Natural killer cell treated with Interleukin-12 subunit alpha and Interleukin-12 subunit beta and Interleukin-15 and Interleukin-18, amount 100 ng/mL, for 72 hours (primary cell): ENCODE measurements around the gene KLK2. TPM values are rescaled to one million over a fixed set of nuclear protein-coding genes. Genes with fewer than 3 reads are reported as not detected.
"Not testable (repeated sequence)": the region's sequence is repeated elsewhere in the genome, so short reads cannot be mapped to it uniquely, and the experiment has no call there.

Experiments
- ATAC-seq, 2 donors: fragments of 150-1000 bp; cut with Tn5 transposase in 1 of 2; sonication (Bioruptor Pico), chemical (Tn5 transposase) in 1 of 2; 2 replicates each; pipeline ENCODE4 v1.10.0; 2021
- DNase-seq: peaks from one replicate; pipeline ENCODE4 v3.0.0; 2022; ENCODE audit warnings: low spot score
- H3K27ac Mint-ChIP-seq, 2 donors: 1 replicate in 1 of 2; 2 replicates in 1 of 2; pipeline ENCODE4 v1.8.0; 2022; ENCODE audit warnings: mixed read lengths in 2 of 2, mild to moderate bottlenecking in 1 of 2, moderate library complexity in 1 of 2
- H3K27me3 Mint-ChIP-seq, 2 donors: 1 replicate in 1 of 2; 2 replicates in 1 of 2; pipeline ENCODE4 v1.8.0; 2022; ENCODE audit warnings: mixed read lengths in 2 of 2
- H3K36me3 Mint-ChIP-seq: one replicate; pipeline ENCODE4 v1.8.0; 2022; ENCODE audit warnings: mixed read lengths
- H3K4me1 Mint-ChIP-seq, 2 donors: 1 replicate in 1 of 2; 2 replicates in 1 of 2; pipeline ENCODE4 v1.8.0; 2022; ENCODE audit warnings: low read depth in 2 of 2, mixed read lengths in 2 of 2, mild to moderate bottlenecking in 1 of 2
- H3K4me3 Mint-ChIP-seq: one replicate; pipeline ENCODE4 v1.8.0; 2022; ENCODE audit warnings: mixed read lengths
- H3K9me3 Mint-ChIP-seq: 2 replicates; pipeline ENCODE4 v1.8.0; 2022; ENCODE audit warnings: mixed read lengths
- total RNA-seq, 2 donors: library from RNA; stranded (reverse); gene quantifications; one replicate each; pipeline ENCODE4 v1.2.3, GENCODE V29; 2022

KLK2 gene
- total RNA-seq, 2 donors from 2014 or later = not detected

DNA sequence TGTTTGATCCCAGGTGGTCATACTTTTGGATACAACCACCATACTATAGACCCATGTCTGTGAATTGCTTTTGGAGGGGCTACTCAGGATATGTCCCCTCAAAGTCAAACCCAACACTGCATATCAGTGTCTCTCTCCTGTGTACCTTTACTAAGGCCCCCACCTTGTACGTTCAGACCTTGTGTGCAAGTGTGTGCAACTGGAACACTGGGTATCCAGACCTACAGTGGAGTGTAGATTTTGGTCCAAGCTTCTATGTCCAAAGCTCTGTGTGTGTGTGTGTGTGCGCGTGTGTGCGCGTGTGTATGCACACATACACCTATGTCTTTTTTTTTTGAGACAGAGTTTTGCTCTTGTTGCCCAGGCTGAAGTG is 18.0 kb downstream of the KLK2 start:
- no peaks in the 10 kb centered on the region for H3K9me3 Mint-ChIP-seq
- no peak for ATAC-seq
- H3K27me3 Mint-ChIP-seq = peaks cover 19 to 25% of the 10 kb centered on the region in 2 donors
- no peak for DNase-seq
- no peak overlapping the region for H3K27ac Mint-ChIP-seq
- no peaks in the 10 kb centered on the region for H3K36me3 Mint-ChIP-seq
- no peak overlapping the region for H3K4me3 Mint-ChIP-seq
- no peaks in the 10 kb centered on the region for H3K4me1 Mint-ChIP-seq

DNA sequence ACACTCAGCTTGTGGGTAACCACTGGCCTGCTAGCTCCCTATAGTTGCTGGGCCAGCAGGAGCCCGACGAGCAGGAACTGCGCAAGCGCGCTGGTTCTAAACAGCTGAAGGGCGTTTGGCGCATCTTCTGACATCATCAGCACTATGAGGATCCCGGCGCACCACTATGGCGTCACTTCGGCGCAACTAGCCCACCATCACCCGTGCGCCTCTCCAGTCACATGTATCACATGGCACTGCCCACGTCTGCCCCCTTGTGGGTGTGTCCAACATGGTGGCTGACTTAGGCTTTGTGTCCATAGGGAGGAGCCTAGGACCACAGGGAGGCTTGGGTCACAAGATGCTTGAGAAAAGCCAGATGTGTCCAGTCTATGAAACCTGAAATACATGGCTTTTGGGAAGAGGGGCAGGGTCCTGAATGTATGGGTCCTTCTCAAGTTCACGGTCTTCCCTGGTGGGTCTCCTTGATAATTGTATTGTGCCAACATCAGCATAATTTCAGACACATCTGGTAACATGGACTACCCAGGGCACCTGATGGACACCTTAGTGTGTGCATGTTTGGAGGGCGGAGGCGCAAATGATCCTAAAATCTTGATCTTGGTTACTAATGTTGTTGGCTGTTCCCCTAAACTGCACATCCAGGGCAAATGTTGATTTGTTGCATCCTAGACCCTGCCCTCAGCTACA is 20.0 kb downstream of the KLK2 start:
- H3K36me3 Mint-ChIP-seq = no peaks in the 10 kb centered on the region
- DNase-seq (no peak), ATAC-seq (no peak)
- no peak overlapping the region for H3K27ac Mint-ChIP-seq
- H3K4me1 Mint-ChIP-seq = peaks cover 0 to 6% of the 10 kb centered on the region in 2 donors
- H3K9me3 Mint-ChIP-seq = no peaks in the 10 kb centered on the region
- H3K4me3 Mint-ChIP-seq = no peak overlapping the region
- H3K27me3 Mint-ChIP-seq = peaks cover 23 to 27% of the 10 kb centered on the region in 2 donors

DNA sequence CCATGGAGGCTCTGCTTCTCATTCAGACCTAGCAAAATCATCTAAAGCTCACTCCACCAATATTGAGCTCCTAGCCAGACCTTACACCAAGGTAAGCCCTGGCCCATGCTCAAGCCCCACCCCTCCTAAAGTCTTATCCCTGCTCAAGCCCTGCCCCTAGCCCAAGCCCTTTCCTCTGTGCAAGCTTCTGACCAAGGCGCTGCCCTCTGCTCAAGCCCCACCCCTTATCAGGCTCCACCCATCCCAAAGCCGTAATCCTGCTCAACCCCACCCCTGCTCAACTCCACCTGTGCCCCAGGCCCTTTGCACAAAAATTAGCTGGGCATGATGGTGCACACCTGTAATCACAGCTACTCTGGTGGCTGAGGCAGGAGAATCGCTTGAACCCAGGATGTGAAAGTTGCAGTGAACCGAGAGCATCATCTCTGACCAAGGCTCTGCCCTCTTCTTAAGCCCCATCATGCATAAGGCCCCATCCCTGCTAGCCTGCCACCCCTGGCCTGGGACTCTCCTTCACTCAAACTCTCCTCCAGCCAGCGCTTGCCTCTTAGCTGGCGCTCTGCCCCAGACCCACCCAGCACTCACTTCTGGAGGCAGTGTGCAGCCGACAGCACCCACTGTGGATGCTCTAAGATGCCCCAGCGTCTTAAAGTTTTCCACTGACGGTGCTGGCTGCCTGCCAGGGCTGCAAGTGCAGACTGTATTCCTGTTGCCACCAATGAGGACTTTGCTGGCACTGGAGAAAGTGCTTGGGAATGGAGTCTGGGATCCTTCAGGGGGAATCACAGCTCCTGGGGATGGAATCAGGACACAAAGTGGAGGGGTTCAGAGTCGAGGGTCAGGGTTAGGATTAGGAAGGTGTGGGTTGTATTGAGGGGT is 21.5 kb downstream of the KLK2 start:
- no peak overlapping the region for H3K27ac Mint-ChIP-seq

DNA sequence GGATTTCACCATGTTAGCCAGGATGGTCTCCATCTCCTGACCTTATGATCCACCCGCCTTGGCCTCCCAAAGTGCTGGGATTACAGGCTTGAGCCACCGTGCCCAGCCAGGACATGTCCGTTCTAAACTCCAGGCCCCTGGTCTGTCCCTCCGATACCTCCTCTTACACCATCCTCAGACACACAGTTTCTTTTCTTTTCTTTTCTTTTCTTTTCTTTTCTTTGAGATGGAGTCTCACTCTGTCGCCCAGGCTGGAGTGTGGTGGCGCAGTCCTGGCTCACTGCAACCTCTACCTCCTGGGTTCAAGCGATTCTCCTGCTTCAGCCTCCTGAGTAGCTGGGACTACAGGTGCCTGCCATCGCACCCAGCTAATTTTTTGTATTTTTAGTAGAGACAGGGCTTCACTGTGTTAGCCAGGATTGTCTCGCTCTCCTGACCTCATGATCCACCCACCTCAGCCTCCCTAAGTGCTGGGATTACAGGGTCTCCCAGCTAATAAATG is 22.9 kb downstream of the KLK2 start:
- not testable (repeated sequence) for H3K27ac Mint-ChIP-seq, H3K36me3 Mint-ChIP-seq

More for the DNA sequence above, 21.5 kb downstream of the KLK2 start:
- DNase-seq = no peak
- Mint-ChIP-seq H3K9me3 (no peaks in the 10 kb centered on the region), H3K4me3 (no peak overlapping the region), H3K36me3 (no peaks in the 10 kb centered on the region), H3K27me3 (peaks cover 17 to 22% of the 10 kb centered on the region in 2 donors), H3K4me1 (peaks cover 0 to 6% of the 10 kb centered on the region in 2 donors)
- no peak for ATAC-seq

DNA sequence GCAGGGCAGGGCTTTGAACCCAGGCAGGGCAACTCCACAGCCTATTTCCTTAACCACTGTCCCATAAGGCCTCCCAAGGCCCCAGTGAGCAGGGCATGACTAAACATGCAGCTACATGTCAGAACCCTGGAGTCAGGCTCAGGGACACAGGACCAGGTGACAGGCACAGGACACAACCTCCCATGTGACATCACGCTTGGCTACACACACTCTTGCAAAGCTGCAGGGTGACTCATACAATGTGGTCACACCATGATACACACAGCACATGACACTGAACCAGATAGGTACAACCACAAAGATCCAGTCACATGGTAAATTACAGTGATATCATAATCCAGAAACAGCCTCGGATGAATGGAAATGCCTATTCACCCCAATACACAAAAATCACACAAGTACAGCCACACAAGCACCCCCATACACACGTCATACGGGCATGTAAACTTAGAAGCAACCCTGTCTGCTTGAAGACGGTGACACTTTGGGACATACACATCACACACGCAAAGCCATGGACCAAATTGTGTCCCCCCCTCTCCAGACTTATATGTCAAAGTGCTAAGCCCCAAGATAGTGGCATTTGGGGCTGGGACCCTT is 23.5 kb downstream of the KLK2 start:
- Mint-ChIP-seq H3K4me3 (no peak overlapping the region), H3K27ac (no peak overlapping the region), H3K36me3 (no peaks in the 10 kb centered on the region), H3K4me1 (peaks cover 0 to 6% of the 10 kb centered on the region in 2 donors), H3K9me3 (no peaks in the 10 kb centered on the region), H3K27me3 (peaks cover 17 to 18% of the 10 kb centered on the region in 2 donors)
- DNase-seq (no peak), ATAC-seq (peak in 1 of 2 donors; percentile 78)

More for the DNA sequence above, 22.9 kb downstream of the KLK2 start:
- not testable (repeated sequence) for ATAC-seq, H3K4me3 Mint-ChIP-seq, H3K4me1 Mint-ChIP-seq, H3K9me3 Mint-ChIP-seq, DNase-seq
- peaks cover 16 to 17% of the 10 kb centered on the region in 2 donors for H3K27me3 Mint-ChIP-seq

GRCh38 chr19:50897191-50897607 is 24.0 kb downstream of the KLK2 start:
- peaks cover 17 to 18% of the 10 kb centered on the region in 2 donors for H3K27me3 Mint-ChIP-seq
- H3K36me3 Mint-ChIP-seq = no peaks in the 10 kb centered on the region
- H3K27ac Mint-ChIP-seq = no peak overlapping the region
- no peak overlapping the region for H3K4me3 Mint-ChIP-seq
- DNase-seq (no peak), ATAC-seq (no peak)
- H3K4me1 Mint-ChIP-seq = peaks cover 0 to 6% of the 10 kb centered on the region in 2 donors
- no peaks in the 10 kb centered on the region for H3K9me3 Mint-ChIP-seq

GRCh38 chr19:50897612-50898011 is 24.4 kb downstream of the KLK2 start:
- Mint-ChIP-seq H3K27me3 (peaks cover 17 to 18% of the 10 kb centered on the region in 2 donors), H3K9me3 (no peaks in the 10 kb centered on the region), H3K27ac (no peak overlapping the region), H3K4me3 (no peak overlapping the region), H3K4me1 (peaks cover 0 to 6% of the 10 kb centered on the region in 2 donors), H3K36me3 (no peaks in the 10 kb centered on the region)
- ATAC-seq = no peak
- no peak for DNase-seq

GRCh38 chr19:50898018-50898417 is 24.8 kb downstream of the KLK2 start:
- no peak overlapping the region for H3K27ac Mint-ChIP-seq
- H3K9me3 Mint-ChIP-seq = no peaks in the 10 kb centered on the region
- no peak overlapping the region for H3K4me3 Mint-ChIP-seq
- peaks cover 0 to 6% of the 10 kb centered on the region in 2 donors for H3K4me1 Mint-ChIP-seq
- no peaks in the 10 kb centered on the region for H3K36me3 Mint-ChIP-seq
- peaks cover 17 to 18% of the 10 kb centered on the region in 2 donors for H3K27me3 Mint-ChIP-seq
- ATAC-seq = no peak
- DNase-seq = no peak

GRCh38 chr19:50899569-50899968 is 26.3 kb downstream of the KLK2 start:
- no peaks in the 10 kb centered on the region for H3K36me3 Mint-ChIP-seq

DNA sequence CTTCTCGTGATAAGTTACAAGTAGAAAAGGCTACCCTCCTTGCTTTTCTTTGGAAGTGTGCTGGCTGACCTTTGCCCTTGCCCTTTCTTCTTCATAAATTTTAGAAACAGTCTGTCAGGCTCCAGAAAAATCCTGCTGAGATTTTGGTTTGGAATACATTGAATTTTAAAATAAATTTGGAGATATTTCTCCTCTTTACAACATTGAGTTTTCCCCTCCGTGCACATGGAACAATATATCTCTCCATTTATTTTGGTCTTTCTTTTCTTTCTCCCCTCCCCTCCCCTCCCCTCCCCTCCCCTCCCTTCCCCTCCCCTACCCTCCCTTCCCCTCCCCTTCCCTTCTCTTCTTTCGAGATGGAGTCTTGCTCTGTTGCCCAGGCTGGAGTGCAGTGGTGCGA is 29.4 kb downstream of the KLK2 start:
- no peaks in the 10 kb centered on the region for H3K9me3 Mint-ChIP-seq
- no peaks in the 10 kb centered on the region for H3K36me3 Mint-ChIP-seq
- H3K27ac Mint-ChIP-seq = no peak overlapping the region
- peaks cover 24 to 25% of the 10 kb centered on the region in 2 donors for H3K27me3 Mint-ChIP-seq
- ATAC-seq = no peak
- DNase-seq = no peak
- no peaks in the 10 kb centered on the region for H3K4me1 Mint-ChIP-seq
- no peak overlapping the region for H3K4me3 Mint-ChIP-seq

More at GRCh38 chr19:50899569-50899968, 26.3 kb downstream of the KLK2 start:
- no peaks in the 10 kb centered on the region for H3K9me3 Mint-ChIP-seq
- H3K4me3 Mint-ChIP-seq = no peak overlapping the region
- ATAC-seq (no peak), DNase-seq (no peak)
- H3K27me3 Mint-ChIP-seq = peaks cover 17 to 20% of the 10 kb centered on the region in 2 donors
- peaks cover 0 to 6% of the 10 kb centered on the region in 2 donors for H3K4me1 Mint-ChIP-seq
- H3K27ac Mint-ChIP-seq = no peak overlapping the region

- Mint-ChIP-seq H3K4me1 (peaks cover 0 to 8% of the 10 kb centered on the region in 2 donors), H3K27me3 (peaks cover 44 to 47% of the 10 kb centered on the region in 2 donors), H3K9me3 (no peaks in the 10 kb centered on the region), H3K27ac (no peak overlapping the region), H3K36me3 (no peaks in the 10 kb centered on the region), H3K4me3 (no peak overlapping the region)
- no peak for ATAC-seq
- no peak for DNase-seq
Measured at GRCh38 chr19:50906217-50906616, 33.0 kb downstream of the KLK2 start.

DNA sequence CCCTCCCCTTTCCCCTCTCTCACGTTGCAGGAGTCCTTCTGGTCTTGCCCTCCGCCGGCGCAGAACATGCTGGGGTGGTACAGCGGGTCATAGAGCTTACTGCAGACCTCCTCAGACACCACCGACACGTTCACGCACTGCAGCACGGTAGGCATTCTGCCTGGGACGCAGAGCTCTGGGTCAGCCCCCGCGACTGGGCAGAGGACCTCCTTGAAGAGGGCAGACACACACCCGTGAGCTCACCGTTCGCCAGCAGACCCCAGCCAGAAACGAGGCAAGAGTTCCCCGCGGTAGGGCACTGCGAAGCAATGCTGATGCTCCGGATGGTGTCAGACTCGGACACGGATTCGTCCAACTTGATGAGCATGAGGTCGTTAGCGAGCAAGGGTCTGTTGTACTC is 35.1 kb downstream of the KLK2 start:
- Mint-ChIP-seq H3K27me3 (peaks cover 50 to 58% of the 10 kb centered on the region in 2 donors), H3K4me3 (no peak overlapping the region), H3K36me3 (no peaks in the 10 kb centered on the region), H3K4me1 (peaks cover 0 to 8% of the 10 kb centered on the region in 2 donors), H3K9me3 (no peaks in the 10 kb centered on the region), H3K27ac (no peak overlapping the region)
- DNase-seq (no peak), ATAC-seq (peak in 1 of 2 donors; percentile 17)

- DNase-seq (no peak), ATAC-seq (peak; percentile 51 to 71)
- Mint-ChIP-seq H3K9me3 (no peaks in the 10 kb centered on the region), H3K4me1 (peaks cover 0 to 8% of the 10 kb centered on the region in 2 donors), H3K36me3 (no peaks in the 10 kb centered on the region), H3K27ac (no peak overlapping the region), H3K4me3 (no peak overlapping the region), H3K27me3 (peaks cover 48 to 58% of the 10 kb centered on the region in 2 donors)
Measured at GRCh38 chr19:50909240-50910070, 36.2 kb downstream of the KLK2 start.
